B cell (primary cell): ENCODE data around the gene DCPS. TPM values are rescaled to one million over a fixed set of nuclear protein-coding genes. Genes with fewer than 3 reads are reported as not detected.

Experiments used
- ATAC-seq: fragments of 200-7000 bp; cut with Tn5 transposase; one replicate; pipeline ENCODE4 v1.10.0; 2021; ENCODE audit warnings: low read depth, mild to moderate bottlenecking, moderate number of reproducible peaks, moderate library complexity
- CTCF ChIA-PET: fragments of 350-600 bp; sonication (Branson Sonifier 250); formaldehyde crosslinking; loops from one replicate; lab custom pipeline; 2021; ENCODE audit warnings: antibody characterized with exemption, inconsistent platforms; lab: Charles Lee
- POLR2A ChIA-PET: fragments of 350-600 bp; sonication (Branson Sonifier 250); formaldehyde crosslinking; loops from one replicate; lab custom pipeline; 2021; ENCODE audit warnings: antibody characterized with exemption; lab: Charles Lee
- DNase-seq: peaks from one replicate; pipeline ENCODE4 v3.0.0; 2013
- H2AFZ ChIP-seq: 2 replicates; pipeline ENCODE4 v1.6.1; 2012; ENCODE audit warnings: mild to moderate bottlenecking, low read depth, low read length; ENCODE audit not compliant: insufficient read depth, poor library complexity, severe bottlenecking
- H3K27ac ChIP-seq, 2 donors: 1 replicate in 1 of 2; 2 replicates in 1 of 2; pipeline ENCODE4 v1.5.1; 2012 to 2013; ENCODE audit warnings: low read length in 2 of 2, mild to moderate bottlenecking in 2 of 2, moderate library complexity in 1 of 2
- H3K27me3 ChIP-seq, 4 experiments: fragments of 200-600 bp in 1 of 4; sonication (generic) in 1 of 4; replicated peaks in 1 of 4; 1 replicate in 2 of 4; 2 replicates in 2 of 4; pipeline versions ENCODE4 v1.6.1 to v1.7.0; 2013 to 2016; ENCODE audit warnings: low read length in 3 of 4, mild to moderate bottlenecking in 2 of 4, mixed read lengths in 1 of 4, moderate library complexity in 1 of 4; ENCODE audit not compliant: insufficient read depth in 4 of 4, control insufficient read depth in 3 of 4; ENCODE audit errors: control extremely low read depth in 1 of 4
- H3K36me3 ChIP-seq, 2 experiments: replicated peaks in 1 of 2; 1 replicate in 1 of 2; 2 replicates in 1 of 2; pipeline versions ENCODE4 v1.6.1 to v1.7.1; 2013; ENCODE audit warnings: low read length in 1 of 2; ENCODE audit not compliant: insufficient read depth in 2 of 2, control insufficient read depth in 1 of 2; ENCODE audit errors: control extremely low read depth in 1 of 2, extremely low read depth in 1 of 2
- H3K4me1 ChIP-seq, 2 donors: fragments of 200-600 bp in 1 of 2; sonication (generic) in 1 of 2; 1 replicate in 1 of 2; 2 replicates in 1 of 2; pipeline versions ENCODE4 v1.5.1 to v1.6.1; 2013 to 2017; ENCODE audit warnings: low read length in 2 of 2; ENCODE audit not compliant: control insufficient read depth in 2 of 2, insufficient read depth in 2 of 2
- H3K4me2 ChIP-seq: replicated peaks from 2 replicates; pipeline ENCODE3; 2012; ENCODE audit warnings: mild to moderate bottlenecking, low read depth, low read length; ENCODE audit not compliant: poor library complexity, severe bottlenecking
- H3K4me3 ChIP-seq, 5 experiments: fragments of 200-600 bp in 1 of 5; sonication (generic) in 1 of 5; 1 replicate in 3 of 5; 2 replicates in 2 of 5; pipeline versions ENCODE4 v1.5.1 to v1.7.0; 2011 to 2016; ENCODE audit warnings: low read length in 4 of 5, mild to moderate bottlenecking in 4 of 5, low read depth in 2 of 5, control low read depth in 1 of 5, moderate library complexity in 1 of 5; ENCODE audit not compliant: insufficient read depth in 1 of 5; ENCODE audit errors: control extremely low read depth in 1 of 5, extremely low read depth in 1 of 5
- H3K79me2 ChIP-seq: fragments of 200-600 bp; sonication (generic); one replicate; pipeline ENCODE4 v1.6.0; 2016; ENCODE audit warnings: low read length; ENCODE audit not compliant: control insufficient read depth, insufficient read depth
- H3K9ac ChIP-seq: fragments of 200-600 bp; sonication (generic); 2 replicates; pipeline ENCODE4 v1.6.1; 2017; ENCODE audit warnings: mild to moderate bottlenecking, low read length, moderate library complexity
- H3K9me3 ChIP-seq, 3 donors: one replicate each; pipeline versions ENCODE4 v1.6.1 to v1.7.1; 2013; ENCODE audit warnings: low read length in 2 of 3; ENCODE audit not compliant: control insufficient read depth in 2 of 3, insufficient read depth in 1 of 3; ENCODE audit errors: control extremely low read depth in 1 of 3
- H4K20me1 ChIP-seq: 2 replicates; pipeline ENCODE4 v1.6.0; 2012; ENCODE audit warnings: mild to moderate bottlenecking, low read length; ENCODE audit not compliant: insufficient read depth, control insufficient read depth, poor library complexity, severe bottlenecking
- H3K27ac Mint-ChIP-seq: one replicate; pipeline ENCODE4 v1.8.0; 2021; ENCODE audit warnings: mixed read lengths
- H3K27me3 Mint-ChIP-seq: one replicate; pipeline ENCODE4 v1.8.0; 2021; ENCODE audit warnings: mixed read lengths
- H3K4me1 Mint-ChIP-seq: one replicate; pipeline ENCODE4 v1.8.0; 2021; ENCODE audit warnings: mixed read lengths
- H3K4me3 Mint-ChIP-seq: one replicate; pipeline ENCODE4 v1.8.0; 2021; ENCODE audit warnings: mixed read lengths
- H3K9me3 Mint-ChIP-seq: one replicate; pipeline ENCODE4 v1.8.0; 2022; ENCODE audit warnings: mixed read lengths; ENCODE audit not compliant: insufficient read depth
- EZH2 ChIP-seq: IDR thresholded peaks from 2 replicates; pipeline ENCODE4 v1.6.1; 2012; ENCODE audit warnings: borderline replicate concordance, low read depth, mild to moderate bottlenecking, moderate library complexity, low read length; ENCODE audit not compliant: insufficient read depth, poor library complexity, severe bottlenecking
- WGBS: methylation state at CpG from one replicate; pipeline ENCODE4 v1.1.5; 2013; ENCODE audit warnings: missing lambda C conversion rate; ENCODE audit not compliant: insufficient coverage; 5-methylcytosine and 5-hydroxymethylcytosine counted together
- intact Hi-C: fragments of 100-400 bp; cut with micrococcal nuclease; formaldehyde crosslinking; loops from one replicate; pipeline ENCODE4 v1.10.0; 2022
- polyA plus RNA-seq: library from polyadenylated mRNA; depleted of rRNA; stranded (reverse); fragments of >200 nt; gene quantifications from 2 replicates; pipeline ENCODE4 v1.2.3, GENCODE V29; 2012
- total RNA-seq, 2 donors: library from RNA; stranded (reverse); fragments of 120-200 nt in 1 of 2; gene quantifications; 1 replicate in 1 of 2; 2 replicates in 1 of 2; pipeline versions ENCODE4 v1.2.3 to v1.2.4, GENCODE V29; 2013 to 2022
- TF ChIP-seq, protein P1 (sequence below): fragments of 200-600 bp; IDR thresholded peaks from one replicate; pipeline ENCODE4 v1.8.0; 2022; ENCODE audit warnings: antibody characterized with exemption, mild to moderate bottlenecking

The DCPS gene
- total and polyA plus RNA-seq, 2 donors (not counting 1 experiment from before 2014, with no cell fraction given) = 21.7 to 37.1 TPM

- CTCF ChIA-PET = no interaction called here
- H3K4me1 Mint-ChIP-seq = no peaks in the 10 kb centered on the region
Observed at GRCh38 chr11:126328938-126329643, 25.2 kb downstream of the DCPS start.

GRCh38 chr11:126329644-126330211, 25.9 kb downstream of the DCPS start:
- Histone ChIP-seq H3K9ac (no peak overlapping the region), H3K27ac (no peak overlapping the region), H4K20me1 (peaks cover 23% of the 10 kb centered on the region), H3K4me1 (no peaks in the 10 kb centered on the region), H3K4me2 (no peak overlapping the region), H3K4me3 (no peak overlapping the region), H3K9me3 (no peaks in the 10 kb centered on the region), H2AFZ (no peak overlapping the region), H3K27me3 (no peaks in the 10 kb centered on the region), H3K36me3 (peaks cover 0 to 47% of the 10 kb centered on the region in 2 experiments), H3K79me2 (peaks cover 21% of the 10 kb centered on the region)
- WGBS = 100% methylated on average over 4 of the region's 11 CpGs
- no peaks in the 10 kb centered on the region for H3K27me3 Mint-ChIP-seq
- ChIA-PET CTCF (no interaction called here), POLR2A (no interaction called here)
- DNase-seq (no peak), ATAC-seq (no peak)
- H3K9me3 Mint-ChIP-seq = no peaks in the 10 kb centered on the region
- intact Hi-C loops = no loop called here
- no peak overlapping the region for H3K27ac Mint-ChIP-seq
- H3K4me1 Mint-ChIP-seq = no peaks in the 10 kb centered on the region
- TF ChIP-seq, protein P1, sequence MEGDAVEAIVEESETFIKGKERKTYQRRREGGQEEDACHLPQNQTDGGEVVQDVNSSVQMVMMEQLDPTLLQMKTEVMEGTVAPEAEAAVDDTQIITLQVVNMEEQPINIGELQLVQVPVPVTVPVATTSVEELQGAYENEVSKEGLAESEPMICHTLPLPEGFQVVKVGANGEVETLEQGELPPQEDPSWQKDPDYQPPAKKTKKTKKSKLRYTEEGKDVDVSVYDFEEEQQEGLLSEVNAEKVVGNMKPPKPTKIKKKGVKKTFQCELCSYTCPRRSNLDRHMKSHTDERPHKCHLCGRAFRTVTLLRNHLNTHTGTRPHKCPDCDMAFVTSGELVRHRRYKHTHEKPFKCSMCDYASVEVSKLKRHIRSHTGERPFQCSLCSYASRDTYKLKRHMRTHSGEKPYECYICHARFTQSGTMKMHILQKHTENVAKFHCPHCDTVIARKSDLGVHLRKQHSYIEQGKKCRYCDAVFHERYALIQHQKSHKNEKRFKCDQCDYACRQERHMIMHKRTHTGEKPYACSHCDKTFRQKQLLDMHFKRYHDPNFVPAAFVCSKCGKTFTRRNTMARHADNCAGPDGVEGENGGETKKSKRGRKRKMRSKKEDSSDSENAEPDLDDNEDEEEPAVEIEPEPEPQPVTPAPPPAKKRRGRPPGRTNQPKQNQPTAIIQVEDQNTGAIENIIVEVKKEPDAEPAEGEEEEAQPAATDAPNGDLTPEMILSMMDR = no peak
- no peak for TF ChIP-seq EZH2
- H3K4me3 Mint-ChIP-seq = no peak overlapping the region

More at GRCh38 chr11:126328938-126329643, 25.2 kb downstream of the DCPS start:
- intact Hi-C loops = no loop called here
- Histone ChIP-seq H3K79me2 (peaks cover 26% of the 10 kb centered on the region), H3K9me3 (no peaks in the 10 kb centered on the region), H4K20me1 (peaks cover 23% of the 10 kb centered on the region), H3K4me1 (no peaks in the 10 kb centered on the region), H2AFZ (no peak overlapping the region), H3K27ac (no peak overlapping the region), H3K36me3 (peaks cover 0 to 44% of the 10 kb centered on the region in 2 experiments), H3K27me3 (no peaks in the 10 kb centered on the region), H3K4me3 (no peak overlapping the region), H3K4me2 (no peak overlapping the region), H3K9ac (no peak overlapping the region)
- DNase-seq (no peak), ATAC-seq (no peak)
- Mint-ChIP-seq H3K27me3 (no peaks in the 10 kb centered on the region), H3K9me3 (no peaks in the 10 kb centered on the region), H3K4me3 (no peak overlapping the region), H3K27ac (no peak overlapping the region)
- TF ChIP-seq, protein P1 = no peak
- no peak for TF ChIP-seq EZH2
- 98% methylated on average over 9 of the region's 9 CpGs for WGBS
- POLR2A ChIA-PET = no interaction called here
